ENCODE results near the gene PRIMA1.

Gene PRIMA1

DNA sequence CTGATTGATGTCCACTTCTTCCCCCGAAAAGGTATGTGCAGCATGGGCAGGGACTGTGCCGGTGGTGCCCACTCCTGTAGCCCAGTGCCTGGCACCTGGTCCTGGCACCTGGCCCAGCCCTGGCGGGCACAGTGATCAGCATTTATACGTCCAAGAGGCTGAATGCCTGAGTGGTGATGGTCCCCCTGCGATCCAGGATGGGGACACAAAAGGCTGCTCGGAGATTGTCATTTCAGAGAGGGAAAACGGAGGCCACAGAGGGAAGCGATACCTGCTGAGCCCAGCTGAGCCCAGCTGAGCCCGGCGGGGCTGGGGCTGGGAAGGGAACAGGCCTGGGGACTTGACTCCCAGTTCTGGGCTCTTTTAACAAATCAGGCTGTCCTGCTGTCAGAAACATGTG lies 55.8 kb downstream of the PRIMA1 start:
- no peak overlapping the region for H2AFZ ChIP-seq (ENCODE audit: low read depth, low read length, severe bottlenecking)
- no peaks in the 10 kb centered on the region for H3K27me3 ChIP-seq (ENCODE audit: low read length)
- no peaks in the 10 kb centered on the region for H3K9me2 ChIP-seq (replicated peaks; ENCODE audit: insufficient read depth, low read length)
- no peak overlapping the region for H3K4me2 ChIP-seq (ENCODE audit: low read depth, low read length, poor library complexity, severe bottlenecking)
- H3K9ac ChIP-seq (ENCODE audit: low read length) = no peak overlapping the region
- H3K9me3 ChIP-seq (ENCODE audit: insufficient read depth, low read length) = no peaks in the 10 kb centered on the region
- H3K79me2 ChIP-seq (ENCODE audit: insufficient read depth, low read length) = no peaks in the 10 kb centered on the region
- H3K4me3 ChIP-seq (ENCODE audit: insufficient read depth, low read length, poor library complexity, severe bottlenecking) = no peak overlapping the region
- no peak overlapping the region for H3K27ac ChIP-seq (ENCODE audit: low read depth, low read length)
- no peak for TF ChIP-seq EZH2phosphoT487 (conservative IDR thresholded peaks at IDR 0.05; ENCODE audit: low read length)
- TF ChIP-seq, protein P1, sequence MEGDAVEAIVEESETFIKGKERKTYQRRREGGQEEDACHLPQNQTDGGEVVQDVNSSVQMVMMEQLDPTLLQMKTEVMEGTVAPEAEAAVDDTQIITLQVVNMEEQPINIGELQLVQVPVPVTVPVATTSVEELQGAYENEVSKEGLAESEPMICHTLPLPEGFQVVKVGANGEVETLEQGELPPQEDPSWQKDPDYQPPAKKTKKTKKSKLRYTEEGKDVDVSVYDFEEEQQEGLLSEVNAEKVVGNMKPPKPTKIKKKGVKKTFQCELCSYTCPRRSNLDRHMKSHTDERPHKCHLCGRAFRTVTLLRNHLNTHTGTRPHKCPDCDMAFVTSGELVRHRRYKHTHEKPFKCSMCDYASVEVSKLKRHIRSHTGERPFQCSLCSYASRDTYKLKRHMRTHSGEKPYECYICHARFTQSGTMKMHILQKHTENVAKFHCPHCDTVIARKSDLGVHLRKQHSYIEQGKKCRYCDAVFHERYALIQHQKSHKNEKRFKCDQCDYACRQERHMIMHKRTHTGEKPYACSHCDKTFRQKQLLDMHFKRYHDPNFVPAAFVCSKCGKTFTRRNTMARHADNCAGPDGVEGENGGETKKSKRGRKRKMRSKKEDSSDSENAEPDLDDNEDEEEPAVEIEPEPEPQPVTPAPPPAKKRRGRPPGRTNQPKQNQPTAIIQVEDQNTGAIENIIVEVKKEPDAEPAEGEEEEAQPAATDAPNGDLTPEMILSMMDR (IDR thresholded peaks at IDR 0.05; ENCODE audit: insufficient read depth, low read length, poor library complexity, severe bottlenecking) = no peak
- H3K36me3 ChIP-seq (ENCODE audit: low read length) = no peaks in the 10 kb centered on the region
- no peaks in the 10 kb centered on the region for H3F3A ChIP-seq (ENCODE audit: insufficient read depth)
- H4K20me1 ChIP-seq (ENCODE audit: low read depth, low read length) = no peaks in the 10 kb centered on the region

DNA sequence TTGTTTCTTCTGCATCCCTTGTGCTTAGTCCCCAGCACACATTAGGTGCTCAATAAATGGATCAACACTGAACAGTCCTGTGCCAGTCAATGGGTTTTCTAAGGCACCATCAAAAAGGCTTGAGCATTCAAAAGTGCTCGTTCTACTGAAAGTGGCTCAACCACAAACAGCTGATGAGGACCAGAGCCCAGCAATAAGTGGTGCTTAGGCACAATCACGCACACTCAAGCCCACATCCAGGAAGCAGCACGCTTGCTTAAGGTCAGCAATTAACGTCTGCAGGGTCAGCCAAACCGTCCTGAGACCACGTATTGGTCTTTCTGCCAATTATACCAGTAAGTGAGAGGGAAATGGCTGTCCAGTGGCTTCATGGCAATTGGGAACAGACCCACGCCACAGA lies 56.5 kb downstream of the PRIMA1 start:
- no peak for TF ChIP-seq EZH2phosphoT487 (conservative IDR thresholded peaks at IDR 0.05; ENCODE audit: low read length)
- TF ChIP-seq, protein P1 (IDR thresholded peaks at IDR 0.05; ENCODE audit: insufficient read depth, low read length, poor library complexity, severe bottlenecking) = no peak
- Histone ChIP-seq H3K27me3 (ENCODE audit: low read length) (no peaks in the 10 kb centered on the region), H3K9me3 (ENCODE audit: insufficient read depth, low read length) (no peaks in the 10 kb centered on the region), H3K36me3 (ENCODE audit: low read length) (no peaks in the 10 kb centered on the region), H3K4me3 (ENCODE audit: insufficient read depth, low read length, poor library complexity, severe bottlenecking) (no peak overlapping the region), H3K27ac (ENCODE audit: low read depth, low read length) (no peak overlapping the region), H2AFZ (ENCODE audit: low read depth, low read length, severe bottlenecking) (no peak overlapping the region), H3F3A (ENCODE audit: insufficient read depth) (no peaks in the 10 kb centered on the region), H3K9me2 (replicated peaks; ENCODE audit: insufficient read depth, low read length) (no peaks in the 10 kb centered on the region), H3K4me2 (ENCODE audit: low read depth, low read length, poor library complexity, severe bottlenecking) (no peak overlapping the region), H3K79me2 (ENCODE audit: insufficient read depth, low read length) (no peaks in the 10 kb centered on the region), H4K20me1 (ENCODE audit: low read depth, low read length) (no peaks in the 10 kb centered on the region), H3K9ac (ENCODE audit: low read length) (no peak overlapping the region)

DNA sequence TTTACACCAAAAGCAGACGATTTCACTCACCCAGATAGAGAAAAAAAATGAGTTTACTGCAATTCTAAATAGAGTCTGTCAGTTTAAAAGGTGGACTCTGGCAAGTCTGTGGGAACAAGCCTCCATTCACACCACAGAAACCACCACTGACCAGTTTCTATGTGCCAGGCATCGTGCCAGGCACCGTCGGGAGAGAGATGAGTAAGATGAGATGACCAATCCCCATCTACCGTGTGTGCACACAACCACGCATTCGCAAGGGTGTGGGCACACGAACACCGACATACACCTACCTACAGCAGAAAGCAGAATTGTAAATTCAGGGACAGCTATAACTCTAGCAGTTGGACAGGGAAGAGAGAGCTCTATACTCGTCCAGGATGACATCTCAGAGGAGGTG lies 58.3 kb downstream of the PRIMA1 start:
- Histone ChIP-seq H2AFZ (ENCODE audit: low read depth, low read length, severe bottlenecking) (no peak overlapping the region), H3F3A (ENCODE audit: insufficient read depth) (no peaks in the 10 kb centered on the region), H4K20me1 (ENCODE audit: low read depth, low read length) (no peaks in the 10 kb centered on the region), H3K79me2 (ENCODE audit: insufficient read depth, low read length) (no peaks in the 10 kb centered on the region), H3K9ac (ENCODE audit: low read length) (no peak overlapping the region), H3K9me2 (replicated peaks; ENCODE audit: insufficient read depth, low read length) (no peaks in the 10 kb centered on the region), H3K4me2 (ENCODE audit: low read depth, low read length, poor library complexity, severe bottlenecking) (no peak overlapping the region), H3K36me3 (ENCODE audit: low read length) (no peaks in the 10 kb centered on the region), H3K4me3 (ENCODE audit: insufficient read depth, low read length, poor library complexity, severe bottlenecking) (no peak overlapping the region), H3K27me3 (ENCODE audit: low read length) (no peaks in the 10 kb centered on the region), H3K27ac (ENCODE audit: low read depth, low read length) (no peak overlapping the region), H3K9me3 (ENCODE audit: insufficient read depth, low read length) (no peaks in the 10 kb centered on the region)
- TF ChIP-seq, protein P1 (IDR thresholded peaks at IDR 0.05; ENCODE audit: insufficient read depth, low read length, poor library complexity, severe bottlenecking) = no peak
- TF ChIP-seq EZH2phosphoT487 (conservative IDR thresholded peaks at IDR 0.05; ENCODE audit: low read length) = no peak

DNA sequence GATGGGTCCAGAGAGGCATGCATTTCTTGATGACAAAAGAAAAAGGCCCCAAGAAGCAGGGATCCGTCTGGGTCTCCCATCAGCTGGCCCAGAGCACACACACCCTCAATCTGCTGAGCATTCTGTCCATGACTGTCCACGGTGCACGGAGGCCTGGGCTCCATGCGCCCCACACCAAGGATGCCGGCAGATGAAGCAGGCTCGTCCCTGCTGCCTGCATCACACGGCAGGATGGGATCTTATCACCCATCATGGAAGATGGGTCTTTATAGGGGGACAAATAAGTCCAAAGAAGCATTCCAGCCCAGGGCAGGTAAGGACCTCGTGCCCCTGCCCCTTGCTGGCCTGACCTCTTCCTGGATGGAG lies 59.7 kb downstream of the PRIMA1 start:
- no peak overlapping the region for H3K9ac ChIP-seq (ENCODE audit: low read length)
- H3K36me3 ChIP-seq (ENCODE audit: low read length) = no peaks in the 10 kb centered on the region
- H3K4me3 ChIP-seq (ENCODE audit: insufficient read depth, low read length, poor library complexity, severe bottlenecking) = no peak overlapping the region
- H3K9me3 ChIP-seq (ENCODE audit: insufficient read depth, low read length) = no peaks in the 10 kb centered on the region
- H3K27me3 ChIP-seq (ENCODE audit: low read length) = no peaks in the 10 kb centered on the region
- H3K9me2 ChIP-seq (replicated peaks; ENCODE audit: insufficient read depth, low read length) = no peaks in the 10 kb centered on the region
- H3K79me2 ChIP-seq (ENCODE audit: insufficient read depth, low read length) = no peaks in the 10 kb centered on the region
- H2AFZ ChIP-seq (ENCODE audit: low read depth, low read length, severe bottlenecking) = no peak overlapping the region
- H3K4me2 ChIP-seq (ENCODE audit: low read depth, low read length, poor library complexity, severe bottlenecking) = no peak overlapping the region
- no peaks in the 10 kb centered on the region for H3F3A ChIP-seq (ENCODE audit: insufficient read depth)
- no peaks in the 10 kb centered on the region for H4K20me1 ChIP-seq (ENCODE audit: low read depth, low read length)
- no peak for TF ChIP-seq EZH2phosphoT487 (conservative IDR thresholded peaks at IDR 0.05; ENCODE audit: low read length)
- TF ChIP-seq, protein P1 (IDR thresholded peaks at IDR 0.05; ENCODE audit: insufficient read depth, low read length, poor library complexity, severe bottlenecking) = no peak
- no peak overlapping the region for H3K27ac ChIP-seq (ENCODE audit: low read depth, low read length)
